Measurements from ENCODE around the gene WNT16.

GRCh38 chr7:121328508-121329190 lies at the start of gene WNT16:
- TF ChIP-seq, protein P1, sequence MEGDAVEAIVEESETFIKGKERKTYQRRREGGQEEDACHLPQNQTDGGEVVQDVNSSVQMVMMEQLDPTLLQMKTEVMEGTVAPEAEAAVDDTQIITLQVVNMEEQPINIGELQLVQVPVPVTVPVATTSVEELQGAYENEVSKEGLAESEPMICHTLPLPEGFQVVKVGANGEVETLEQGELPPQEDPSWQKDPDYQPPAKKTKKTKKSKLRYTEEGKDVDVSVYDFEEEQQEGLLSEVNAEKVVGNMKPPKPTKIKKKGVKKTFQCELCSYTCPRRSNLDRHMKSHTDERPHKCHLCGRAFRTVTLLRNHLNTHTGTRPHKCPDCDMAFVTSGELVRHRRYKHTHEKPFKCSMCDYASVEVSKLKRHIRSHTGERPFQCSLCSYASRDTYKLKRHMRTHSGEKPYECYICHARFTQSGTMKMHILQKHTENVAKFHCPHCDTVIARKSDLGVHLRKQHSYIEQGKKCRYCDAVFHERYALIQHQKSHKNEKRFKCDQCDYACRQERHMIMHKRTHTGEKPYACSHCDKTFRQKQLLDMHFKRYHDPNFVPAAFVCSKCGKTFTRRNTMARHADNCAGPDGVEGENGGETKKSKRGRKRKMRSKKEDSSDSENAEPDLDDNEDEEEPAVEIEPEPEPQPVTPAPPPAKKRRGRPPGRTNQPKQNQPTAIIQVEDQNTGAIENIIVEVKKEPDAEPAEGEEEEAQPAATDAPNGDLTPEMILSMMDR (IDR thresholded peaks at IDR 0.05): no peak
- no peak for TF ChIP-seq POLR2A (IDR thresholded peaks at IDR 0.05)

Measured in lower leg skin (tissue), 3 donors.